GM06990 (cell line): ENCODE measurements around the gene FMNL2.

Source experiments
- DNase-seq: peaks from one replicate; pipeline ENCODE4 v3.0.0-alpha.2; 2011; ENCODE audit not compliant: insufficient read length; ENCODE audit errors: extremely low read depth
- H3K27me3 ChIP-seq: replicated peaks from 2 replicates; pipeline ENCODE4 v1.6.0; 2011; ENCODE audit warnings: low read length; ENCODE audit not compliant: control insufficient read depth, insufficient read depth
- H3K36me3 ChIP-seq: 2 replicates; pipeline ENCODE4 v1.5.1; 2011; ENCODE audit warnings: low read length; ENCODE audit not compliant: control insufficient read depth, insufficient read depth
- H3K4me3 ChIP-seq: replicated peaks from 2 replicates; pipeline ENCODE4 v1.5.1; 2011; ENCODE audit warnings: low read depth, mild to moderate bottlenecking, control low read depth, low read length
- TF ChIP-seq, protein P1 (sequence below): IDR thresholded peaks from 2 replicates; pipeline ENCODE4 v1.5.1; 2011; ENCODE audit warnings: low read length, control low read depth, mild to moderate bottlenecking, inconsistent platforms; ENCODE audit not compliant: insufficient read depth, poor library complexity, severe bottlenecking

FMNL2 gene

DNA sequence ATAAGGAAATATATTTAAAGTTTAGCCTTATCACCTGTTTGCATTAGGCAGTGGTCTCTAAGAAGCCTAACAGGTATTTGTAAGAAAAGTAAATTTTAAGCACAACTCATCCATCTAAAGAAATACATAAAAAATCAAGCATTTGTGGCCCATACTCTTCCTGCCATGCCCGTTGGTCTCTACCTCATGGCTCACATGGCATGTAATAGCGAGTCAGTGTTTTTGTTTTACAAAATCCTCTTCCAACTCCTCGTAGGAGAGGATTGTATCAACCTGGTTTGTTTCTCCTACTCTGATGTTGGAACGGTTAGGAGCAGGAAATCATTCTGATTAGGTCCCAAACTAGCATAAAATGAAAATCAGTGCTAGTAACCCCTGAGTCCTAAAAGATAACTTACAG lies 91.8 kb downstream of the FMNL2 start:
- TF ChIP-seq, protein P1, sequence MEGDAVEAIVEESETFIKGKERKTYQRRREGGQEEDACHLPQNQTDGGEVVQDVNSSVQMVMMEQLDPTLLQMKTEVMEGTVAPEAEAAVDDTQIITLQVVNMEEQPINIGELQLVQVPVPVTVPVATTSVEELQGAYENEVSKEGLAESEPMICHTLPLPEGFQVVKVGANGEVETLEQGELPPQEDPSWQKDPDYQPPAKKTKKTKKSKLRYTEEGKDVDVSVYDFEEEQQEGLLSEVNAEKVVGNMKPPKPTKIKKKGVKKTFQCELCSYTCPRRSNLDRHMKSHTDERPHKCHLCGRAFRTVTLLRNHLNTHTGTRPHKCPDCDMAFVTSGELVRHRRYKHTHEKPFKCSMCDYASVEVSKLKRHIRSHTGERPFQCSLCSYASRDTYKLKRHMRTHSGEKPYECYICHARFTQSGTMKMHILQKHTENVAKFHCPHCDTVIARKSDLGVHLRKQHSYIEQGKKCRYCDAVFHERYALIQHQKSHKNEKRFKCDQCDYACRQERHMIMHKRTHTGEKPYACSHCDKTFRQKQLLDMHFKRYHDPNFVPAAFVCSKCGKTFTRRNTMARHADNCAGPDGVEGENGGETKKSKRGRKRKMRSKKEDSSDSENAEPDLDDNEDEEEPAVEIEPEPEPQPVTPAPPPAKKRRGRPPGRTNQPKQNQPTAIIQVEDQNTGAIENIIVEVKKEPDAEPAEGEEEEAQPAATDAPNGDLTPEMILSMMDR = no peak
- H3K4me3 ChIP-seq = no peak overlapping the region
- H3K27me3 ChIP-seq = no peaks in the 10 kb centered on the region
- no peak for DNase-seq
- no peaks in the 10 kb centered on the region for H3K36me3 ChIP-seq

DNA sequence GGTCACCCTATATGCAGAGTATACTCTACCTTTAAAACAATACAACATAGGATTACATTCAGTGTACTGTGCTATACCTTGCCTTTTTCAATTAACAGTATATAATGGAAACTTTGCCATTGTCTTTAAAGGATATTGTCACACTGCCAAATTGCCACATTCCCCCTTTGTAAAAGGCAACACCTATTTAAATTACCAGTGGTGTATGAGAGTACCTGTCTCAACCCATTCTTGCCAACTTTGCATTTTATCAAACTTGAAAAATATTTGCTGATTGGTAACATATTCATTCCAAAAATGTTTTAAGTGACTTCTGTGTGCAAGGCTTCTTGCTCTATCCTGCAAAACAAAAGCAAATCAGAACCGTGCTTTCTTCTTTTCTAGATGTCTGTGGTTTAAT lies 92.9 kb downstream of the FMNL2 start:
- TF ChIP-seq, protein P1 = no peak
- H3K27me3 ChIP-seq = no peaks in the 10 kb centered on the region
- DNase-seq = no peak
- no peaks in the 10 kb centered on the region for H3K36me3 ChIP-seq
- no peak overlapping the region for H3K4me3 ChIP-seq

DNA sequence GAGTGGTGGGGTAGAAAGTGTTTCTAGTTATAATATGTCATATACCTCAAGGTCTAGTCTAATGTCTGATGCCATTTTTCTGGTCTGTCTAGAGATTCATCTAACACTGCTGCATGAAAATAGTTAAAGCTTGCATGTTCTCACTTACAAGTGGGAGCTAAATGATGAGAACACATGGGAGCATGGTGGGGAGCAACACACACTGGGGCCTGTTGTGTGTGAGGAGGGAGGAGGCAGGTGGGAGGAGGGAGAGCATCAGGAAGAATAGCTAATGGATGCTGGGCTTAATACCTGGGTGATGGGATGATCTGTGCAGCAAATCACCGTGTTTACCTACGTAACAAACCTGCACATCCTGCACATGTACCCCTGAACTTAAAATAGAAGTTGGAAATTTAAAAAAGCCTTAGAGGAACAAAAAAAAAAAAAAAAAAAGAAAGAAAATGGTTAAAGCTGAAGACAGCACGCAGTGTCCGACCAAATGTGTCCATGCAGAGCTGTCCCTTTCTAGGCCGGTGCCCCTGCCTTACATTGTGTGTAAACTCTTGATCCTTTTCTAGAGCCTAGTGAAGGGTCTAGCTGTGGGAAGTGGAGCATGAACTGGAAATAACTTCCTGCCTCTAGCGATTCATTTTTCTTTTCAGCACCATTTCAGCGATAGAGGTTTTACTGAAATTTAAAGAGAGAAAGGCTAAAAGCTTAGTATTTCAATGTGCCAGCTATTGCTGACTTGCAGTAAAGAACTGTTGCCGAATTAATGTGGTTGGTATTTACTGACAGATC lies 94.0 kb downstream of the FMNL2 start:
- H3K27me3 ChIP-seq = no peaks in the 10 kb centered on the region
- H3K36me3 ChIP-seq = no peaks in the 10 kb centered on the region
- H3K4me3 ChIP-seq = no peak overlapping the region
- TF ChIP-seq, protein P1 = no peak
- no peak for DNase-seq

DNA sequence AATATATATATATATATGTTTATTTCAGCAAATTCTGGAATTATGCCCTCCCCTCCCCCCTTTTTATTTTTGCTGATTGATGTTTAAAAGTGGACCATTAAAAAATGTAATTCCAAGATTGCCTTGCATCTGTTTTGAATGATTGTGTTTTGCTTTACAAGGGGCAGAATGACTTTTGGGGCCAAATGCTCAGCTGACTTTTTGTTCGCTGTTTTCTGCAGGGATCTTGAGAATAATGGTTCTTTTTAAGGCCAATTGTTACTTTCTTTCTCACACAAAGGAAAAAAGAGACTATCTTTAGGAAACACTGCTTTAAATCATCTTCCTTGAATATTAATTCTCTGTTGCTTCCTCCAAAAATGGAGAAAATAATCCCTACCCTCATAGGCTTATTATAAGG lies 95.9 kb downstream of the FMNL2 start:
- TF ChIP-seq, protein P1 = no peak
- Histone ChIP-seq H3K36me3 (no peaks in the 10 kb centered on the region), H3K27me3 (no peaks in the 10 kb centered on the region), H3K4me3 (no peak overlapping the region)
- DNase-seq = no peak

DNA sequence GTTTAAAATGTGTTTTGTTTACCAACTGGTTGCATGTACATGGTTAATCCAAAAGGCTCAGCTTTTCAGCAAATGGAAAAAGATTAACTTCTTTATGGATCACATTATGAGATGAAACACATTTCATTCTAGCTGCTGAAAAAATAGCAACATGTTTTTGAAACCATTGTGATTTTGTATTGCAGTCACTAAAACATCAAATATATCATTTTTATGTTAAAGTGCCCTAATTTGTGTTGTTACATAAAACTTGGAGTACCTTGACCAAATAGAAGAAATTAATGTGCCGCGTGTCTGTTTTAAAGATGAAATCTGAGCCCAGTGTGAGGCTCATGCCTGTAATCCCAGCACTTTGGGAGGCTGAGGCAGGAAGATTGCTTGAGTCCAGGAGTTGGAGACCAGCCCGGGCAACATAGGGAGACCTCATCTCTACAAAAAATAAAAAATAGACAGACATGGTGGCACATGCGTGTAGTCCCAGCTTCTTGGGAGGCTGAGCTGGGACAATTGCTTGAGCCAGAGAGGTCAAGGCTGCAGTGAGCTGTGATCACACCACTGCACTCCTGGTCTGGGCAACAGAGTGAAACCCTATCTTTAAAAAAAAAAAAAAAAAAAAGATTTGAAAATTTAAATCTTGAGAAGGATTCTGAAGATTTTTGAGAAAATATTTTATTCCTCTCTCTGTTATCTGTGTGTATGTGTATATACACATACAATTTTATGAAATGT lies 96.6 kb downstream of the FMNL2 start:
- Histone ChIP-seq H3K36me3 (no peaks in the 10 kb centered on the region), H3K4me3 (no peak overlapping the region), H3K27me3 (no peaks in the 10 kb centered on the region)
- TF ChIP-seq, protein P1 = no peak
- no peak for DNase-seq
